NCI-H2196 treated with DMSO at 0.1 percent for 48 hours (cell line): ENCODE data around the gene MACF1.

Experiments used
- DNase-seq: peaks from one replicate; lab custom pipeline; 2025; ENCODE audit not compliant: unreplicated experiment; lab: John Stamatoyannopoulos, UW

MACF1 gene

DNA sequence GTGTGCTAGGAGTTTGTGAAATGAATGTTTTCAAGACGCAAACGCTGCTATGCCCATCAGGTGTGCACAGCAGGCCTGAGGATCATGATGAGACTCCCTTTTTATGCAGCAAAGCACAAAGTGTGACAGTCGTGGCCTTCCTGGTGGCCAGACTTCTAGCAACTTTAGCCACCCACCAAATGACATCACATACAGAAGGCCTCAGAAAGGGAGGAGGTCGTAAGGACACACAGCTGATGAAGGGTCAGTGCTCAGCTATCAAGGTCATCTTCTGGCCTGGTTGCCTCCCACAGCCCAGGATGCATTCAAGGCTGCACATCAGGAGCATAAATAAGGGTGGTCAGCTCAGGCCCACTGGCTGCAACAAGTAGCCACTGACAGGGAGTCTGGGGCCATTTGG is 323.6 kb downstream of the MACF1 start:
- DNase-seq = no peak

DNA sequence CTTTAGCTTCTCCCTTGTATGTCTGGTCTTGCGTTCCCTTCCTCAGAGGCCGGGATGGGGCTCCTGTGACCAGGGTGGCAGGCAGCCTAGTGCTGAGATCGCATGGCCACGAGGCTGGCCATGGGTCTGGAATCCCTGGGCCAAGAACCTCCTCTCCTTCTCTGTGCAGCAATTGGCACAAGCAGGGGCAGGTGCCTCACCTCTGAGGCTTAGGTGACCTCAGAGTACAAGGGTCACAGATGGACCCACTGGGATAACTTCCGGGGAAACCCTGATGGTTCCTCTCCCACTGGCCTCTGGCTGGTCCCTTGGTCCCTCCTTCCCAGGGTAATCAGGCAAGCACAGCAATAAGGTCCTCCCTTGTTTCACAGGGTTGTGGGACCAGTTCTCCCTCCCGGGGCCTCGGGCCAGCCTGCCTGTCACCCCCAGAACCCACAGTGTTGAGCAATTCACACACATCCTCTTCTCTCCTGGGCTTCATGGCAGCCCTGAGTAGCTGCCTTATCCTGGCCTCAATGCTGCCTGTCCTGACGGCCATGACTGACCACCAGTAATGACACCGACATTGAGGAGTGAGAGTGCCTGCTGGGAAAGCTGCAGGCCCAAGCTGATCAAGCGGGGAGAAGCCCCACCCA is 325.5 kb downstream of the MACF1 start:
- no peak for DNase-seq

DNA sequence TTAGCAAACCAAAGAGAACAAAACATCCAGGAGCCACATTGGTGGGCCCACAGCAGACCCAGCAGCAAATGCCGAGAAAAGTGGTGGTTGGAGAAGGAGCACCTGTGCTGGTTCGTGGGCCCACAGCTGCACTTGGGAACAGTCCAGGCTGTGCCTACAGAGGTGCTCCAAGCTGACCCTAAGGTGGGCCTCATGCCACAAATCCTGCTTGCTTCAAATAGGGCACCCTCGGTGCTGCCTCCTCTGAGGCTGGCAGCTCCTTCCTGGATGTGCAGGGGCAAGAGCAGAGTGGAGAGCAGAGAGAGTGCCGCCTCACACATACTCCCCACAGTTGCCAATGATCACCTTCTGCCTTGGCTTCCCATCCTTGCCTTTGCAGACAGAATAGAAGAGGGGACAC is 327.0 kb downstream of the MACF1 start:
- no peak for DNase-seq

DNA sequence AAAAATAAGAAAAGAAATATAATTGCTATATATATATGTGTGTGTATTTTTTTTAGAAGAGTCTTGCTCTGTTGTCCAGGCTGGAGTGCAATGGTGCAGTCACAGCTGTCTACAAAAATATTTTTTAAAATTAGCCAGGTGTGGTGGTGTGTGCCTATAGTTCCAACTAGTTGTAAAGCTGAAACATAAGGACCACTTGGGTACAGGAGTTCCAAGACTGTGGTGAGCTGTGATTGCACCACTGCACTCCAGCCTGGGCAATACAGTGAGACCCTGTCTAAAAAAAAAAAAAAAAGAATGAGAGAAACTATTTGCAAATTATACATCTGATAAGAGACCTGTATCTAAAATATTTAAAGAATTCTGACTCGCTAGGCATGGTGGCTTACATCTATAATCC is 328.9 kb downstream of the MACF1 start:
- no peak for DNase-seq
